Measurements from ENCODE around the gene C2CD2.

GRCh38 chr21:41848533-41848932 lies 105.3 kb downstream of the C2CD2 start:
- TF ChIP-seq CTCF (conservative IDR thresholded peaks at IDR 0.05; ENCODE audit: low read length) (no peak), EZH2phosphoT487 (IDR thresholded peaks at IDR 0.05; ENCODE audit: borderline replicate concordance, low read depth, low read length) (no peak)
